GM21526 (cell line): Measurements from ENCODE around the gene EYA2.

ENCODE experiments used
- ATAC-seq: cut with Tn5 transposase; IDR thresholded peaks from one replicate; pipeline ENCODE4 v1.9.1; 2021; ENCODE audit warnings: moderate library complexity; ENCODE audit not compliant: unreplicated experiment, low FRiP score

EYA2 gene

DNA sequence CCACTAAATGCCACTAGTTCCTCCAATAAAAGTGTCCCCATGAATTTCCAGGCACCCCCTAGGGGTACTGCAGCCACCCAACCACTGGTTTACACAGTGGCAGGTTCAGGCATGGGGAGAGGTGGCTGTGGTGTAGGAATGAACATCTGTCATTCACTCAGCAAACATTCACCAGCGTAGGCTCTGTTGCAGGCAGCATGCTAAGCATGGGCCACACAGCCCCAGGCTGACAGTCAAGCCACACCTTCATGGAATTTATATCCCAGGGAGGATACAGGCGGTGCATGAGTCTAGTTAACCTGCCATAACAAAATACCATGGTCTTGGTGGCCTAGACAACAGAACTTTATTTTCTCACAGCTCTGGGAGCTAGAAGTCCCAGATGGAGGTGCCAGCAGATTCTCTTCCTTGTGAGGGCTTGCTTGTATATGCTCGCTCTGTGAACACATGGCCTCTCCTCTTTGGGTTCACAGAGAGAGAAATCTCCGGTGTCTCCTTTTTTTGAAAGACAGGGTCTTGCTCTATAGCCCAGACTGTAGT, 135.7 kb downstream of the EYA2 start:
- no peak for ATAC-seq

- no peak for ATAC-seq
These were observed 136.4 kb downstream of the EYA2 start for GRCh38 chr20:47031004-47031403.

GRCh38 chr20:47031821-47032220, 137.2 kb downstream of the EYA2 start:
- ATAC-seq: no peak

DNA sequence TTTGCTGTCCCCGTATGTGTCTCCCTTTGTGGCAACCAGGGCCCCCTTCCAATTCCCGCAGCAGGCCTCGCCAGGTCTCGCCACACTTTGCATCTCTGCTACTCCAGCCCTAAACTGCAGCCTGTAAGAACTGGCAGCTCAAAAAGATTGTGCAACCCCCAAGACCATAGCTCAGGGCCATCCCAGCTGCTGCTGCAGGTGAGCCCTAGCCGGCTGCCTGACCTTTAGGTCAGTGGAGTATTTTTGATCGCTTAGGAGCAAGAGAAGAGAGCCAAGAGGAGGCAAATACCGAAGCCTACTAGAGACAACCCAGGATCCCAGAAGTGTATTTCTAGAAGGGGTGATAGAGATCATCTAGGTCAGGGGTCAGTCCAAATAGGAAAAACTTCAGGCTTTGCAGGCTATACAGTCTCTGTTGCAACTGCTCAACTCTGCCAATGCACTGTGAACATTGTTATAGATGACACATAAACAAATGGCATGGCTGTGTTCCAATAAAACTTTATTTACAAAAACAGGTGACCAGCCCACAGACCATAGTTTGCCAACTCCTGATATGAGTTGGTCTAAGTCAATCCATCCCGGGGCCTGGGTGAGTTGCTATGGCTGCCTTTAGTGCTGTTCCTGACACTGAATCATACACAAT, 138.4 kb downstream of the EYA2 start:
- no peak for ATAC-seq

GRCh38 chr20:47033665-47034064, 139.0 kb downstream of the EYA2 start:
- no peak for ATAC-seq

GRCh38 chr20:47035026-47035590, 140.5 kb downstream of the EYA2 start:
- ATAC-seq: no peak

GRCh38 chr20:47036091-47036870, 141.6 kb downstream of the EYA2 start:
- no peak for ATAC-seq

- no peak for ATAC-seq
These were observed 144.2 kb downstream of the EYA2 start for GRCh38 chr20:47038566-47039560.

GRCh38 chr20:47040506-47041125, 146.0 kb downstream of the EYA2 start:
- no peak for ATAC-seq

GRCh38 chr20:47041396-47041899, 146.8 kb downstream of the EYA2 start:
- ATAC-seq: no peak

GRCh38 chr20:47042464-47042863, 147.8 kb downstream of the EYA2 start:
- ATAC-seq: no peak

- no peak for ATAC-seq
These were observed 148.4 kb downstream of the EYA2 start for GRCh38 chr20:47043086-47043485.

DNA sequence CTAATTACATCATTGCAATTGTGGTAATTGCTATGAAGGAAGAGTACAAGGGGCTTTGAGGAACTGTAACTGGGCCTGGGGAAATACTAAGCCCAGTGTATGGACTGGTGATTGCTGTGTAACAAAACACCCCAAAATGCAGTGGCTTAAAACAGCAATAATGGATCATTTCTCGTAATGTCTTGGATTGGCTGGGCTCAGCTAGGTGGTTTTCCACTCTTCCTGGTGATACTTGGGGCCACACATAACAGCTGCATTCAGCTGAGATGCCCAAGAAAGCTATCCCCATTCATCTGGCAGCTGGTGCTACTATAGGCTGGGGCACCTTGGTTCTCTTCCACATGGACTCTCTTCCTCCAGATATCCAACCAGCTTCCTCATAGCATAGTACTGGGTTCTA, 150.3 kb downstream of the EYA2 start:
- no peak for ATAC-seq

- no peak for ATAC-seq
These were observed 153.4 kb downstream of the EYA2 start for GRCh38 chr20:47048054-47048453.

GRCh38 chr20:47049771-47050170, 155.1 kb downstream of the EYA2 start:
- no peak for ATAC-seq

- ATAC-seq: no peak
These were observed 156.4 kb downstream of the EYA2 start for GRCh38 chr20:47050996-47051395.

- no peak for ATAC-seq
These were observed 157.4 kb downstream of the EYA2 start for GRCh38 chr20:47051936-47052526.

DNA sequence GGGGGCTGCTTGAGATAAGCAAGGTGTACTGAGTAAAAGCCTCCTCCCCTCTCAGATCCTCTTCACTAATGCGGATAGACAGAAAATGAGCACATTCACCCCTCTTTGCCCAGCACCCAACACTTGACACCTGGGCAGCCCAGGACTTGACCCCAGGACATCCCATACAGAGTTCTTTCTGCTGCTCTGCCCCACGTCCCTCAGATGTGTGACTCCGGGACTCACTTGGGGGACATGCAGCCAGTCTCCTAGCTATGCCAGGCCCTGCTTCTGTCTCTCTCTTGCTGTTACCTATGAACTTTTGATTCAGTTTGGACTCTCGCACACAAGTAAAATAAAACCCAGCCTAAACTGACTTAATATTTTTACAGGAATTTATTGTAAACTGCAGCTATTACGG, 159.9 kb downstream of the EYA2 start:
- ATAC-seq: no peak

DNA sequence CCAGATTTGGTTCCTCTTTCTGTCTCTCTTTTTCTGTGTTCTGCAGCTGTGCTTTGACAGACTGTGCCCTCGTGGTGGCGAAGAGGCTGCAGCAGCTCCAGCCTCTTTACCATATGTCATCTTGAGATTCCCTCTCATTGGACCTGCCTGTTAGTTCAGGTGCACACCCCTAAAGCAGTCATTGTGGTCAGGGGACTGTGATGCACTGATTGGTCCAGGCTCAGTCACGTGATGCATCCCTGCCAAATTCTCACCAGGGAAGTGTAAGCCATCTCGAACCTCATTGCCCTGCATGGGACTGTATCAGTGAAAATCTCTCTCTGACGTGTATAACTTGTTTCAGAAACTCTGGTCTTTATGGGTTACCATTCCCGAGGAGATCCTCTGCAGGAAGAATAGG, 160.3 kb downstream of the EYA2 start:
- ATAC-seq: no peak
